HCT116 (cell line): ENCODE results near the gene CCDC134. TPM values are rescaled to one million over a fixed set of nuclear protein-coding genes. Genes with fewer than 3 reads are reported as not detected.

Source experiments
- ATAC-seq: fragments of 200-7000 bp; cut with Tn5 transposase; 2 replicates; pipeline ENCODE4 v1.9.1; 2020; ENCODE audit warnings: mild to moderate bottlenecking, moderate library complexity
- BruUV-seq: library from RNA; stranded (reverse); fragments of 400-500 nt; replicated peaks from 2 replicates; lab custom pipeline; 2021; lab: Mats Ljungman, UMichigan
- CTCF ChIA-PET: fragments of 300-600 bp; sonication (Branson Sonifier 250); formaldehyde crosslinking; loops from one replicate; lab custom pipeline; 2021; ENCODE audit warnings: antibody characterized with exemption; lab: Charles Lee
- POLR2A ChIA-PET: fragments of 300-600, 350-600 bp; sonication (Branson Sonifier 250); formaldehyde crosslinking; loops from one replicate; lab custom pipeline; 2021; ENCODE audit warnings: antibody characterized with exemption; lab: Charles Lee
- RAD21 ChIA-PET, 2 experiments: fragments of 300-600 bp; sonication (Branson Sonifier 250); formaldehyde crosslinking; loops; one replicate each; lab custom pipeline; 2023; ENCODE audit warnings: low total read pairs in 2 of 2; ENCODE audit not compliant: uncharacterized antibody in 2 of 2, unreplicated experiment in 2 of 2, low non-redundant PET in 1 of 2; lab: Charles Lee
- DNase-seq: peaks from one replicate; pipeline ENCODE4 v3.0.0-alpha.2; 2010; ENCODE audit warnings: low read depth, low spot score
- H2AFZ ChIP-seq: fragments of 200-600 bp; shearing (Covaris generic), sonication (generic); 2 replicates; pipeline ENCODE4 v1.6.1; 2017; ENCODE audit warnings: low read depth, mixed run types, mixed read lengths, antibody characterized with exemption, low read length; ENCODE audit not compliant: poor library complexity, severe bottlenecking
- H3K27ac ChIP-seq: 2 replicates; pipeline ENCODE4 v1.5.1; 2012; ENCODE audit warnings: low read depth, low read length
- H3K27me3 ChIP-seq: fragments of 200-600 bp; sonication (generic); 2 replicates; pipeline ENCODE4 v1.6.1; 2016; ENCODE audit warnings: mixed run types, low read length, mixed read lengths; ENCODE audit not compliant: insufficient read depth
- H3K36me3 ChIP-seq, 2 experiments: fragments of 200-500 bp in 1 of 2; fragments of 200-600 bp in 1 of 2; sonication (Bioruptor generic) in 1 of 2; sonication (generic) in 1 of 2; 2 replicates each; pipeline versions ENCODE4 v1.5.1 to v1.6.1; 2014 to 2016; ENCODE audit warnings: low read length in 2 of 2, inconsistent platforms in 1 of 2, mixed read lengths in 1 of 2, mixed run types in 1 of 2; ENCODE audit not compliant: insufficient read depth in 2 of 2, control insufficient read depth in 1 of 2
- H3K4me1 ChIP-seq, 2 experiments: fragments of 200-600 bp in 1 of 2; sonication (generic) in 1 of 2; 2 replicates each; pipeline versions ENCODE4 v1.5.1 to v1.6.1; 2012 to 2017; ENCODE audit warnings: low read length in 2 of 2, inconsistent platforms in 1 of 2, mild to moderate bottlenecking in 1 of 2, mixed read lengths in 1 of 2, mixed run types in 1 of 2, moderate library complexity in 1 of 2; ENCODE audit not compliant: insufficient read depth in 2 of 2, control insufficient read depth in 1 of 2
- H3K4me2 ChIP-seq: fragments of 200-600 bp; sonication (generic); 2 replicates; pipeline ENCODE4 v1.6.1; 2017; ENCODE audit warnings: mixed run types, low read length, mixed read lengths
- H3K4me3 ChIP-seq, 2 experiments: fragments of 200-600 bp in 1 of 2; sonication (generic) in 1 of 2; replicated peaks in 1 of 2; 2 replicates each; pipeline ENCODE4 v1.5.1; 2011 to 2016; ENCODE audit warnings: low read length in 2 of 2, control low read depth in 1 of 2, low read depth in 1 of 2, mild to moderate bottlenecking in 1 of 2, mixed read lengths in 1 of 2, mixed run types in 1 of 2
- H3K79me2 ChIP-seq: fragments of 200-600 bp; sonication (generic); 2 replicates; pipeline ENCODE4 v1.6.1; 2017; ENCODE audit warnings: mild to moderate bottlenecking, mixed run types, low read length, moderate library complexity, mixed read lengths; ENCODE audit not compliant: insufficient read depth
- H3K9ac ChIP-seq: fragments of 200-600 bp; sonication (generic); 2 replicates; pipeline ENCODE4 v1.6.1; 2016; ENCODE audit warnings: low read length, mixed read lengths
- H3K9me2 ChIP-seq: fragments of 200-600 bp; sonication (generic), shearing (Covaris generic); 2 replicates; pipeline ENCODE4 v1.6.1; 2017; ENCODE audit warnings: mixed run types, mild to moderate bottlenecking, moderate library complexity; ENCODE audit not compliant: insufficient read depth
- H3K9me3 ChIP-seq, 2 experiments: fragments of 200-500 bp in 1 of 2; fragments of 200-600 bp in 1 of 2; sonication (Bioruptor generic) in 1 of 2; sonication (generic) in 1 of 2; 2 replicates each; pipeline ENCODE4 v1.6.1; 2014 to 2017; ENCODE audit warnings: low read length in 2 of 2, mixed read lengths in 2 of 2, inconsistent platforms in 1 of 2, low read depth in 1 of 2, mild to moderate bottlenecking in 1 of 2, mixed run types in 1 of 2, moderate library complexity in 1 of 2; ENCODE audit not compliant: control insufficient read depth in 1 of 2, insufficient read depth in 1 of 2
- H4K20me1 ChIP-seq: fragments of 200-600 bp; sonication (generic), shearing (Covaris generic); 2 replicates; pipeline ENCODE4 v1.6.1; 2017; ENCODE audit warnings: mixed run types, mild to moderate bottlenecking, moderate library complexity; ENCODE audit not compliant: insufficient read depth
- ATF3 ChIP-seq: IDR thresholded peaks from 2 replicates; pipeline ENCODE4 v1.6.1; 2012
- CEBPB ChIP-seq: IDR thresholded peaks from 2 replicates; pipeline ENCODE4 v1.6.1; 2012; ENCODE audit warnings: low read depth
- CTCF ChIP-seq, 3 experiments: fragments of 200-600 bp in 1 of 3; sonication (generic) in 1 of 3; IDR thresholded peaks in 2 of 3; conservative IDR thresholded peaks in 1 of 3; 2 replicates each; pipeline ENCODE4 v1.5.1; 2012 to 2017; ENCODE audit warnings: low read depth in 2 of 3, low read length in 2 of 3, antibody characterized with exemption in 1 of 3, borderline replicate concordance in 1 of 3, control low read depth in 1 of 3, mild to moderate bottlenecking in 1 of 3, mixed read lengths in 1 of 3, mixed run types in 1 of 3, moderate library complexity in 1 of 3; ENCODE audit not compliant: insufficient read depth in 1 of 3
- ELF1 ChIP-seq: IDR thresholded peaks from 2 replicates; pipeline ENCODE4 v1.6.1; 2012; ENCODE audit warnings: low read depth, borderline replicate concordance
- EZH2 ChIP-seq: fragments of 200-600 bp; sonication (generic); IDR thresholded peaks from 2 replicates; pipeline ENCODE4 v1.6.1; 2017; ENCODE audit warnings: antibody characterized with exemption, mixed run types
- FOSL1 ChIP-seq: IDR thresholded peaks from 2 replicates; pipeline ENCODE4 v1.6.1; 2012; ENCODE audit warnings: low read depth
- MAX ChIP-seq: IDR thresholded peaks from 2 replicates; pipeline ENCODE4 v1.6.1; 2012
- REST ChIP-seq: IDR thresholded peaks from 2 replicates; pipeline ENCODE4 v1.6.1; 2012; ENCODE audit warnings: low read depth
- SIN3A ChIP-seq: IDR thresholded peaks from 2 replicates; pipeline ENCODE4 v1.6.1; 2012; ENCODE audit warnings: low read depth
- SP1 ChIP-seq: IDR thresholded peaks from 2 replicates; pipeline ENCODE4 v1.6.1; 2012; ENCODE audit warnings: low read depth
- SRF ChIP-seq: IDR thresholded peaks from 2 replicates; pipeline ENCODE4 v1.6.1; 2012; ENCODE audit warnings: low read depth
- YY1 ChIP-seq: IDR thresholded peaks from 2 replicates; pipeline ENCODE4 v1.6.1; 2011; ENCODE audit warnings: low read length, low read depth, moderate library complexity, mild to moderate bottlenecking; ENCODE audit not compliant: insufficient replicate concordance; ENCODE audit errors: extremely low read depth
- ZNF274 ChIP-seq: fragments of 200-500 bp; sonication (Bioruptor generic); IDR thresholded peaks from 2 replicates; pipeline ENCODE4 v1.6.1; 2014; ENCODE audit warnings: mild to moderate bottlenecking, low read depth, low read length, inconsistent platforms
- intact Hi-C: fragments of 100-400 bp; cut with micrococcal nuclease; formaldehyde crosslinking; loops from 2 replicates; pipeline ENCODE4 v1.10.0; 2022
- total RNA-seq: library from RNA; stranded (reverse); gene quantifications from one replicate; pipeline ENCODE4 v1.2.1, GENCODE V29; 2021; ENCODE audit not compliant: unreplicated experiment

CCDC134 gene
- total RNA-seq, 1 experiment from 2014 or later: 15.8 TPM

- H4K20me1 ChIP-seq: no peaks in the 10 kb centered on the region
- ATAC-seq (no peak), DNase-seq (no peak)
- no peaks in the 10 kb centered on the region for H3K9me2 ChIP-seq
- TF ChIP-seq ELF1: no peak
- TF ChIP-seq CEBPB: no peak
- TF ChIP-seq SP1: no peak
- TF ChIP-seq EZH2: no peak
- TF ChIP-seq ZNF274: no peak
- no peak for TF ChIP-seq CTCF (IDR thresholded peaks at IDR 0.05 in 2 of 3, conservative IDR thresholded peaks at IDR 0.05 in 1 of 3; ENCODE audit: borderline replicate concordance in 1 of 3, insufficient read depth in 1 of 3, low read depth in 2 of 3, low read length in 2 of 3)
- no peak for TF ChIP-seq MAX
- no peak for TF ChIP-seq FOSL1
- no peak for TF ChIP-seq REST
- no peak for TF ChIP-seq YY1
- TF ChIP-seq SIN3A: no peak
- no peak for TF ChIP-seq SRF
- no peak for TF ChIP-seq ATF3
- no peaks in the 10 kb centered on the region for H3K9me3 ChIP-seq
- H3K4me3 ChIP-seq: no peak overlapping the region
- RAD21 ChIA-PET: no interaction called here
- no peak overlapping the region for H3K9ac ChIP-seq
- POLR2A ChIA-PET: no interaction called here
- intact Hi-C loops: no loop called here
- peaks cover 11 to 14% of the 10 kb centered on the region in 2 experiments for H3K4me1 ChIP-seq
- no TSS peak for BruUV-seq
- H3K4me2 ChIP-seq: no peak overlapping the region
- H3K79me2 ChIP-seq: peaks cover 4% of the 10 kb centered on the region; the same call in 1 of the 2 replicates
- no peak overlapping the region for H3K27ac ChIP-seq
- no peaks in the 10 kb centered on the region for H3K27me3 ChIP-seq
- no peak overlapping the region for H2AFZ ChIP-seq
- CTCF ChIA-PET: interaction anchor here (1.0 kb wide), 1 partner anchor 30 kb away, joined by 3 read pairs; no protein-coding TSS in a partner anchor
- peaks cover 0 to 5% of the 10 kb centered on the region in 2 experiments; a peak in 2 of 4 replicates for H3K36me3 ChIP-seq
Observed at GRCh38 chr22:41826430-41827383, 26.2 kb downstream of the CCDC134 start.
